Epithelial cell of esophagus (primary cell): ENCODE measurements around the gene CPE.

Source experiments
- DNase-seq: peaks from one replicate; pipeline ENCODE4 v3.0.0; 2010; ENCODE audit warnings: low read depth
- H3K4me3 ChIP-seq: 2 replicates; pipeline ENCODE4 v1.5.1; 2011; ENCODE audit warnings: mild to moderate bottlenecking, low read length, control low read depth
- CTCF ChIP-seq: IDR thresholded peaks from 2 replicates; pipeline ENCODE4 v1.5.1; 2011; ENCODE audit warnings: low read depth, mild to moderate bottlenecking, low read length, control low read depth, inconsistent platforms; ENCODE audit not compliant: insufficient read depth; ENCODE audit errors: missing control alignments

CPE gene

GRCh38 chr4:165437691-165438090, 58.9 kb downstream of the CPE start:
- no peak for TF ChIP-seq CTCF
- DNase-seq, result no peak
- H3K4me3 ChIP-seq, result no peak overlapping the region

- no peak for DNase-seq
- no peak overlapping the region for H3K4me3 ChIP-seq
- no peak for TF ChIP-seq CTCF
Observed at GRCh38 chr4:165439344-165439743, 60.5 kb downstream of the CPE start.

- TF ChIP-seq CTCF, result no peak
- no peak overlapping the region for H3K4me3 ChIP-seq
- DNase-seq, result no peak
Observed at GRCh38 chr4:165439981-165440380, 61.2 kb downstream of the CPE start.

GRCh38 chr4:165440415-165441158, 61.8 kb downstream of the CPE start:
- DNase-seq, result peak; percentile 86
- H3K4me3 ChIP-seq, result no peak overlapping the region
- TF ChIP-seq CTCF, result no peak

- H3K4me3 ChIP-seq, result no peak overlapping the region
- DNase-seq, result no peak
- TF ChIP-seq CTCF, result no peak
Observed at GRCh38 chr4:165443276-165443675, 64.5 kb downstream of the CPE start.

- no peak for TF ChIP-seq CTCF
- no peak overlapping the region for H3K4me3 ChIP-seq
- no peak for DNase-seq
Observed at GRCh38 chr4:165448700-165449099, 69.9 kb downstream of the CPE start.

GRCh38 chr4:165449333-165449732, 70.5 kb downstream of the CPE start:
- no peak for DNase-seq
- TF ChIP-seq CTCF, result no peak
- no peak overlapping the region for H3K4me3 ChIP-seq
